PC-3 (cell line): ENCODE data around the gene TOR1B. TPM values are rescaled to one million over a fixed set of nuclear protein-coding genes. Genes with fewer than 3 reads are reported as not detected.

Experiments used
- ATAC-seq: fragments of 200-7000 bp; cut with Tn5 transposase; 2 replicates; pipeline ENCODE4 v1.9.1; 2020; ENCODE audit warnings: mild to moderate bottlenecking, moderate library complexity
- BruUV-seq: library from RNA; stranded (reverse); fragments of 400-500 nt; replicated peaks from 2 replicates; lab custom pipeline; 2021; lab: Mats Ljungman, UMichigan
- CTCF ChIA-PET: fragments of 300-600 bp; sonication (Branson Sonifier 250); formaldehyde crosslinking; loops from one replicate; lab custom pipeline; 2022; ENCODE audit warnings: antibody characterized with exemption; lab: Charles Lee
- POLR2A ChIA-PET: fragments of 300-600 bp; sonication (Branson Sonifier 250); formaldehyde crosslinking; loops from one replicate; lab custom pipeline; 2022; ENCODE audit warnings: antibody characterized with exemption; ENCODE audit not compliant: unreplicated experiment; lab: Charles Lee
- DNase-seq: peaks from one replicate; pipeline ENCODE4 v3.0.0-alpha.2; 2015
- H2AFZ ChIP-seq: fragments of 300-600 bp; sonication (generic); 2 replicates; pipeline ENCODE4 v1.6.0; 2016; ENCODE audit warnings: antibody characterized with exemption, low read length
- H3F3A ChIP-seq: fragments of 300-600 bp; sonication (generic); one replicate; pipeline ENCODE4 v1.6.0; 2017; ENCODE audit warnings: antibody characterized with exemption, low read length, control low read depth, mild to moderate bottlenecking; ENCODE audit not compliant: unreplicated experiment
- H3K27ac ChIP-seq: fragments of 300-600 bp; sonication (generic); 2 replicates; pipeline ENCODE4 v1.5.1; 2016; ENCODE audit warnings: mild to moderate bottlenecking, low read length
- H3K27me3 ChIP-seq: fragments of 300-600 bp; sonication (generic); 2 replicates; pipeline ENCODE4 v1.6.1; 2016; ENCODE audit warnings: low read length, mixed read lengths
- H3K36me3 ChIP-seq: fragments of 300-600 bp; sonication (generic); 2 replicates; pipeline ENCODE4 v1.6.1; 2016; ENCODE audit warnings: low read depth, mixed run types, low read length, mixed read lengths
- H3K4me1 ChIP-seq: fragments of 300-600 bp; sonication (generic); 2 replicates; pipeline ENCODE4 v1.5.1; 2016; ENCODE audit warnings: low read length; ENCODE audit not compliant: insufficient read depth
- H3K4me2 ChIP-seq: fragments of 300-600 bp; sonication (generic); 2 replicates; pipeline ENCODE4 v1.6.0; 2016; ENCODE audit warnings: low read length
- H3K4me3 ChIP-seq: fragments of 300-600 bp; sonication (generic); 2 replicates; pipeline ENCODE4 v1.5.1; 2016; ENCODE audit warnings: mild to moderate bottlenecking, low read length, mixed read lengths
- H3K79me2 ChIP-seq: fragments of 300-600 bp; sonication (generic); 2 replicates; pipeline ENCODE4 v1.6.1; 2017; ENCODE audit warnings: low read length, mixed read lengths
- H3K9ac ChIP-seq: fragments of 300-600 bp; sonication (generic); 2 replicates; pipeline ENCODE4 v1.6.0; 2016; ENCODE audit warnings: mild to moderate bottlenecking, low read length
- H3K9me2 ChIP-seq: fragments of 300-600 bp; sonication (generic); replicated peaks from 2 replicates; pipeline ENCODE4 v1.6.1; 2016; ENCODE audit warnings: mixed run types, low read length, mixed read lengths
- H3K9me3 ChIP-seq: fragments of 300-600 bp; sonication (generic); 2 replicates; pipeline ENCODE4 v1.6.1; 2016; ENCODE audit warnings: low read length, mixed read lengths
- H4K20me1 ChIP-seq: fragments of 300-600 bp; sonication (generic); 2 replicates; pipeline ENCODE4 v1.6.1; 2016; ENCODE audit warnings: low read length, mixed read lengths
- EZH2 ChIP-seq: fragments of 300-600 bp; sonication (generic); IDR thresholded peaks from one replicate; pipeline ENCODE4 v1.6.1; 2017; ENCODE audit warnings: antibody characterized with exemption, mild to moderate bottlenecking, low read length; ENCODE audit not compliant: unreplicated experiment
- EZH2phosphoT487 ChIP-seq: fragments of 300-600 bp; sonication (generic); IDR thresholded peaks from 2 replicates; pipeline ENCODE4 v1.6.1; 2018; ENCODE audit warnings: mild to moderate bottlenecking, antibody characterized with exemption, low read length, borderline replicate concordance
- intact Hi-C: fragments of 100-400 bp; cut with micrococcal nuclease; formaldehyde crosslinking; loops from 2 replicates; pipeline ENCODE4 v1.9.0; 2023
- total RNA-seq: library from RNA; depleted of rRNA; stranded (reverse); fragments of >200 nt; gene quantifications from 2 replicates; pipeline ENCODE4 v1.2.3, GENCODE V29; 2014
- TF ChIP-seq, protein P1 (sequence below): fragments of 300-600 bp; sonication (generic); conservative IDR thresholded peaks from 2 replicates; pipeline ENCODE4 v1.5.1; 2017; ENCODE audit warnings: antibody characterized with exemption, low read depth, mild to moderate bottlenecking, low read length

The TOR1B gene
- total RNA-seq, 1 experiment from 2014 or later: 12.8 TPM

DNA sequence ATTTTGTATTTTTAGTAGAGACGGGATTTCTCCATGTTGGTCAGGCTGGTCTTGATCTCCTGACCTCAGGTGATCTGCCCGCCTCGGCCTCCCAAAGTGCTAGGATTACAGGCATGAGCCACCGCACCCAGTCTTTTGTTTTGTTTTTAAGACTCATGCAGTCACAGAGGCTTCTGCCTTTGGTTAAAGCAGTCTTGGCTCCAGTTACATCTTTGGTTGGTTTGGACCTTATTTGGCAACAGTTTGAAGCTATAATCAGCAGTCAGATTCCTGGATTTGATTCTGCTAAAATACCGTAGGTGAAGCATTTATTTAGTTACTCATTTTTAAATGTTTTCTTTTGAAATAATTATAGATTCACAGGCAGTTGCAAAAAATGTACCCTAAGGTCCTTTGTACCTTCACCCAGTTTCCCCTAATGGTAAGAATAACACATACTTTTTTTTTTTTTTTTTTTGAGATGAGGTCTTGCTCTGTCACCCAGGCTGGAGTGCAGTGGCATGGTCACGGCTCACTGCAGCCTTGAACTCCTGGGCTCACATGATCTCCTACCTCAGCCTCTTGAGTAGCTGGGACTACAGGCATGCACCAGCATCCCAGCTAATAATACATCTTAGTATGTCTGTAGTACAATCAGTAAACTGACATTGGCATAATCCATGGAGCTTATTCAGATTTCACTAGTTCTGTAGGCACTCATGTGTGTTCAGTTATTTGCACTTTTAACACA, 48.0 kb downstream of the TOR1B start:
- ATAC-seq (no peak), DNase-seq (no peak)
- ChIA-PET POLR2A (no interaction called here), CTCF (no interaction called here)
- TF ChIP-seq EZH2: no peak
- no peak for TF ChIP-seq EZH2phosphoT487
- TF ChIP-seq, protein P1, sequence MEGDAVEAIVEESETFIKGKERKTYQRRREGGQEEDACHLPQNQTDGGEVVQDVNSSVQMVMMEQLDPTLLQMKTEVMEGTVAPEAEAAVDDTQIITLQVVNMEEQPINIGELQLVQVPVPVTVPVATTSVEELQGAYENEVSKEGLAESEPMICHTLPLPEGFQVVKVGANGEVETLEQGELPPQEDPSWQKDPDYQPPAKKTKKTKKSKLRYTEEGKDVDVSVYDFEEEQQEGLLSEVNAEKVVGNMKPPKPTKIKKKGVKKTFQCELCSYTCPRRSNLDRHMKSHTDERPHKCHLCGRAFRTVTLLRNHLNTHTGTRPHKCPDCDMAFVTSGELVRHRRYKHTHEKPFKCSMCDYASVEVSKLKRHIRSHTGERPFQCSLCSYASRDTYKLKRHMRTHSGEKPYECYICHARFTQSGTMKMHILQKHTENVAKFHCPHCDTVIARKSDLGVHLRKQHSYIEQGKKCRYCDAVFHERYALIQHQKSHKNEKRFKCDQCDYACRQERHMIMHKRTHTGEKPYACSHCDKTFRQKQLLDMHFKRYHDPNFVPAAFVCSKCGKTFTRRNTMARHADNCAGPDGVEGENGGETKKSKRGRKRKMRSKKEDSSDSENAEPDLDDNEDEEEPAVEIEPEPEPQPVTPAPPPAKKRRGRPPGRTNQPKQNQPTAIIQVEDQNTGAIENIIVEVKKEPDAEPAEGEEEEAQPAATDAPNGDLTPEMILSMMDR: no peak
- no peaks in the 10 kb centered on the region for H3F3A ChIP-seq
- no peaks in the 10 kb centered on the region for H3K4me1 ChIP-seq
- no peaks in the 10 kb centered on the region for H3K36me3 ChIP-seq
- H3K9me2 ChIP-seq: no peaks in the 10 kb centered on the region
- no peak overlapping the region for H3K9ac ChIP-seq
- no peaks in the 10 kb centered on the region for H4K20me1 ChIP-seq
- no peak overlapping the region for H3K4me2 ChIP-seq
- intact Hi-C loops: no loop called here
- H3K9me3 ChIP-seq: no peaks in the 10 kb centered on the region
- H3K4me3 ChIP-seq: no peak overlapping the region
- no peak overlapping the region for H2AFZ ChIP-seq
- no peaks in the 10 kb centered on the region for H3K79me2 ChIP-seq
- no peaks in the 10 kb centered on the region for H3K27me3 ChIP-seq
- no TSS peak for BruUV-seq
- H3K27ac ChIP-seq: no peak overlapping the region

DNA sequence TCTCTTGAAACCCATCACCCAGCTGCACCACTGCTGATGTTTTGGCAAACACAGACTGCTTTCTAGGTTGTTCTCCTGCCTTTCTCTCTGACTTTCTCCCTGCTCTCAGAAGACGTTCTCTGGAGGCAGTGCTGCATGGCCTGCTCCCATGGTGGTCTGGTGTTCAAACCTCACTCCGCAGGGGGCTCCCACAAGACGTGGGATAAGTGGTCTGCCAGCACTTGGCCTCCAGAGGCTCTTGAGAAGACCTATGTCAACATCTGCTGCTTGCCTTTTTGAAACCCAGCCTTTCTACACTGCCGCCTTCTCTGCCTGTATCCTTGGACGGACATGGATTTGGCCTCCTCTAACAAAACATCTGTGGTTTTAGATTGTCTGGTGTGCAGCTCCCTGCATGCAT, 48.8 kb downstream of the TOR1B start:
- Histone ChIP-seq H4K20me1 (no peaks in the 10 kb centered on the region), H3K9me3 (no peaks in the 10 kb centered on the region), H3K36me3 (no peaks in the 10 kb centered on the region), H2AFZ (no peak overlapping the region), H3K9ac (no peak overlapping the region), H3F3A (no peaks in the 10 kb centered on the region), H3K4me3 (no peak overlapping the region), H3K79me2 (no peaks in the 10 kb centered on the region), H3K4me1 (no peaks in the 10 kb centered on the region), H3K4me2 (no peak overlapping the region), H3K27ac (no peak overlapping the region), H3K9me2 (no peaks in the 10 kb centered on the region), H3K27me3 (no peaks in the 10 kb centered on the region)
- TF ChIP-seq, protein P1: no peak
- no peak for TF ChIP-seq EZH2phosphoT487
- TF ChIP-seq EZH2: no peak
- ATAC-seq (no peak), DNase-seq (no peak)
- CTCF ChIA-PET: no interaction called here
- BruUV-seq: no TSS peak
- intact Hi-C loops: no loop called here
- POLR2A ChIA-PET: no interaction called here

DNA sequence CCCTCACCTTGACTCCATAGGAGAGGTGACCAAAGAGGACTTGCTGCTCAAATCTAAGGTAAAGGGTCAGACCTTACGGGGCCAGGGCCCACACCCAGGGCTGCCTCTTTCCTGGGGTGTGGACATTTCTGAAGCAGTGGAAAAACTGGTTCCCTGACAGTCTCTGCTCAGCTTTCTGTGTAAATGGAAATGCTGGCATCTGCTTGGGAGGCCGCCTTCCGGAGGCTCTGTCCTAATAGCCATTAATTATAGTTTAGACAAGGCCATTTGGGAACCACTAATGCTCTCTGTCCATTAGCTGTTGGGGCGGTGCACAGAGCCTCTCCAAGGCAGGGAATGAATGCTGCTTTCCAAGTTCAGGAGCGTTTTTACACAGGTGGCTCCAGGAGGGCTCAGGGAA, 49.6 kb downstream of the TOR1B start:
- H3K9me3 ChIP-seq: no peaks in the 10 kb centered on the region
- no peak overlapping the region for H3K27ac ChIP-seq
- no peak overlapping the region for H3K4me3 ChIP-seq
- no TSS peak for BruUV-seq
- H3K36me3 ChIP-seq: no peaks in the 10 kb centered on the region
- ATAC-seq (no peak), DNase-seq (no peak)
- H3K27me3 ChIP-seq: no peaks in the 10 kb centered on the region
- H4K20me1 ChIP-seq: no peaks in the 10 kb centered on the region
- ChIA-PET CTCF (no interaction called here), POLR2A (no interaction called here)
- TF ChIP-seq EZH2 (no peak), EZH2phosphoT487 (no peak)
- TF ChIP-seq, protein P1: no peak
- no peak overlapping the region for H3K4me2 ChIP-seq
- no peak overlapping the region for H2AFZ ChIP-seq
- no peaks in the 10 kb centered on the region for H3F3A ChIP-seq
- no peaks in the 10 kb centered on the region for H3K9me2 ChIP-seq
- H3K4me1 ChIP-seq: no peaks in the 10 kb centered on the region
- H3K79me2 ChIP-seq: no peaks in the 10 kb centered on the region
- no peak overlapping the region for H3K9ac ChIP-seq
- intact Hi-C loops: no loop called here
